Measurements from ENCODE around the gene PIGW. TPM values are rescaled to one million over a fixed set of nuclear protein-coding genes. Genes with fewer than 3 reads are reported as not detected.

Gene PIGW
- polyA plus RNA-seq, 3 donors, result 3.1 to 5.9 (median 3.7) TPM

DNA sequence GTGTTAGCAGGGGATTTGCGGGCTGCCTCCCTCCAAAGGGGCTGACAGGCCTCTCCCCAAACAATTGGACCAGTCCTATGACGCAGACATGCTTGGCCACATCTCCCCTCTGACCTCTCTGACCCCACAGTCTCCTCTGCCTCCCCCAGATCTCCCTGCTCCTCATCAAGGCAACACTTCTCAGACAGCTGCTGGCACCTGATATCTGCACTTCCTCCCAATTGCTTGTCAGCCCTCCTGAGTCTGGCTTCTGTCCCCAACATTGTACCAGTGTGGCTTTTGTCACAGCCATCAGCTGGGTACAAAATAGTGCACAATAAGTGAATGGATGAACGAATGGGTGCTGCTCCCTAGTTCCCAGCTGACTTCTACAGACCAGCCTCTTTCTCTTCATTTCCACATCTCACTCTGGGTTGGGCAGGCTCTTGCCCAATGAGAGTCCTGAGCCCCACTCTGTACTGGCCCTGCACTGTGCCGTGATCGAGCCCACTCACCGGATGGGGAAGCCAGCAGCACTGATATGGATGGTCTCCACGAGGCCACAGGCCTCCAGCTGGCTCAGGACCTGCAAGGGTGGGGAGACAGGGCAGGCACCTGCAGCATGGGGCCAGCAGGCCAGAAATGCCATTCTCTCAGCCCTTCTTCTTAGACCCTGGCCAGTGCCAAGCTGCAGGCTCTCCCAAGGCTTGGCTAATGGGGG lies 31.2 kb upstream of the PIGW start:
- Mint-ChIP-seq H3K4me1 (no peaks in the 10 kb centered on the region), H3K27ac (peak overlapping the region in 1 of 7 donors; percentile 64), H3K36me3 (peaks cover 59 to 79% of the 10 kb centered on the region in 2 donors), H3K27me3 (ENCODE audit: low read depth in 3 of 3) (no peaks in the 10 kb centered on the region), H3K4me3 (no peak overlapping the region), H3K9me3 (no peaks in the 10 kb centered on the region)
- H3K27me3 ChIP-seq (ENCODE audit: control insufficient read depth in 2 of 2, insufficient read depth in 2 of 2, low read length in 2 of 2), result no peaks in the 10 kb centered on the region
- no peaks in the 10 kb centered on the region for H3K79me2 ChIP-seq (ENCODE audit: insufficient read depth, low read length)
- WGBS (ENCODE audit: insufficient coverage), result 99% methylated on average over 7 of the region's 7 CpGs
- H3K9me3 ChIP-seq (replicated peaks in 1 of 2; ENCODE audit: control insufficient read depth in 1 of 2, insufficient read depth in 1 of 2, low read length in 2 of 2), result no peaks in the 10 kb centered on the region
- peaks cover 38 to 90% of the 10 kb centered on the region in 2 donors for H3K36me3 ChIP-seq (replicated peaks in 1 of 2; ENCODE audit: control insufficient read depth in 1 of 2, insufficient read depth in 2 of 2, low read length in 2 of 2)
- H3K27ac ChIP-seq (ENCODE audit: low read depth in 1 of 2, low read length in 2 of 2), result no peak overlapping the region
- TF ChIP-seq, protein P1, sequence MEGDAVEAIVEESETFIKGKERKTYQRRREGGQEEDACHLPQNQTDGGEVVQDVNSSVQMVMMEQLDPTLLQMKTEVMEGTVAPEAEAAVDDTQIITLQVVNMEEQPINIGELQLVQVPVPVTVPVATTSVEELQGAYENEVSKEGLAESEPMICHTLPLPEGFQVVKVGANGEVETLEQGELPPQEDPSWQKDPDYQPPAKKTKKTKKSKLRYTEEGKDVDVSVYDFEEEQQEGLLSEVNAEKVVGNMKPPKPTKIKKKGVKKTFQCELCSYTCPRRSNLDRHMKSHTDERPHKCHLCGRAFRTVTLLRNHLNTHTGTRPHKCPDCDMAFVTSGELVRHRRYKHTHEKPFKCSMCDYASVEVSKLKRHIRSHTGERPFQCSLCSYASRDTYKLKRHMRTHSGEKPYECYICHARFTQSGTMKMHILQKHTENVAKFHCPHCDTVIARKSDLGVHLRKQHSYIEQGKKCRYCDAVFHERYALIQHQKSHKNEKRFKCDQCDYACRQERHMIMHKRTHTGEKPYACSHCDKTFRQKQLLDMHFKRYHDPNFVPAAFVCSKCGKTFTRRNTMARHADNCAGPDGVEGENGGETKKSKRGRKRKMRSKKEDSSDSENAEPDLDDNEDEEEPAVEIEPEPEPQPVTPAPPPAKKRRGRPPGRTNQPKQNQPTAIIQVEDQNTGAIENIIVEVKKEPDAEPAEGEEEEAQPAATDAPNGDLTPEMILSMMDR (IDR thresholded peaks at IDR 0.05), result no peak
- H4K20me1 ChIP-seq (ENCODE audit: insufficient read depth, low read length), result no peaks in the 10 kb centered on the region
- H3K4me3 ChIP-seq (replicated peaks in 1 of 3; ENCODE audit: low read depth in 2 of 3, low read length in 3 of 3), result no peak overlapping the region
- DNase-seq, result no peak
- intact Hi-C loops (cut with micrococcal nuclease), result no loop called here
- no peak overlapping the region for H3K4me2 ChIP-seq (replicated peaks; ENCODE audit: extremely low read depth, low read length, poor library complexity, severe bottlenecking)
- no peaks in the 10 kb centered on the region for H3K4me1 ChIP-seq (ENCODE audit: control insufficient read depth in 1 of 2, insufficient read depth in 2 of 2, low read length in 2 of 2)
- no peak overlapping the region for H2AFZ ChIP-seq (ENCODE audit: insufficient read depth, low read depth, low read length, poor library complexity, severe bottlenecking)
- no peak overlapping the region for H3K9ac ChIP-seq (ENCODE audit: insufficient read depth, low read length, poor library complexity, severe bottlenecking)

DNA sequence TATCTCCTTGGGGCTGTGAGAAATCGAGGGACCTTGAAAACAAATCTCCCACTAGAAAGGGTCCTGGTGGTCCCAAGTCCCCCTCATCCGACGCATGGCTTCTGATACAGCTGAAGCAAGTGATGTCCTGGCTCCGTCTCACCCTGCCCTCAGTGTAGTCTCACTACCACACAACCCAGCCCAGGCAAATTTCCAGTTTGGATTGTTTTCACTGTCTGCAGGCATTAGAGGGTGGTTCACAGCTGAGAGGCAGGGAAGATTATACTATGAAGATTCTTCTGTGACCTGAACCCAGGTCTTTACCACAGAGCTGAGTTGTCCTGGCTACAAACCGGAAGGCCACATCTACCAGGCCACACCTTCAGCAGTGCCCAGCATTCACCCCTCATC lies 30.6 kb upstream of the PIGW start:
- no peak for DNase-seq
- H3K9me3 Mint-ChIP-seq, result no peaks in the 10 kb centered on the region
- TF ChIP-seq, protein P1 (IDR thresholded peaks at IDR 0.05), result no peak
- H3K27me3 Mint-ChIP-seq (ENCODE audit: low read depth in 3 of 3), result no peaks in the 10 kb centered on the region
- Histone ChIP-seq H3K27ac (ENCODE audit: low read depth in 1 of 2, low read length in 2 of 2) (no peak overlapping the region), H3K36me3 (replicated peaks in 1 of 2; ENCODE audit: control insufficient read depth in 1 of 2, insufficient read depth in 2 of 2, low read length in 2 of 2) (peaks cover 34 to 90% of the 10 kb centered on the region in 2 donors), H4K20me1 (ENCODE audit: insufficient read depth, low read length) (no peaks in the 10 kb centered on the region), H3K4me3 (replicated peaks in 1 of 3; ENCODE audit: low read depth in 2 of 3, low read length in 3 of 3) (no peak overlapping the region), H3K9ac (ENCODE audit: insufficient read depth, low read length, poor library complexity, severe bottlenecking) (no peak overlapping the region), H3K9me3 (replicated peaks in 1 of 2; ENCODE audit: control insufficient read depth in 1 of 2, insufficient read depth in 1 of 2, low read length in 2 of 2) (no peaks in the 10 kb centered on the region), H3K4me1 (ENCODE audit: control insufficient read depth in 1 of 2, insufficient read depth in 2 of 2, low read length in 2 of 2) (no peaks in the 10 kb centered on the region), H3K4me2 (replicated peaks; ENCODE audit: extremely low read depth, low read length, poor library complexity, severe bottlenecking) (no peak overlapping the region), H3K27me3 (ENCODE audit: control insufficient read depth in 2 of 2, insufficient read depth in 2 of 2, low read length in 2 of 2) (no peaks in the 10 kb centered on the region), H2AFZ (ENCODE audit: insufficient read depth, low read depth, low read length, poor library complexity, severe bottlenecking) (no peak overlapping the region), H3K79me2 (ENCODE audit: insufficient read depth, low read length) (no peaks in the 10 kb centered on the region)
- H3K4me3 Mint-ChIP-seq, result no peak overlapping the region
- intact Hi-C loops (cut with micrococcal nuclease), result no loop called here
- no CpG with 5 or more reads among the region's 5 CpGs for WGBS (ENCODE audit: insufficient coverage)
- peak overlapping the region in 1 of 7 donors; percentile 19 for H3K27ac Mint-ChIP-seq
- H3K4me1 Mint-ChIP-seq, result no peaks in the 10 kb centered on the region
- peaks cover 55 to 79% of the 10 kb centered on the region in 2 donors for H3K36me3 Mint-ChIP-seq
